ENCODE measurements around the gene DEPP1. TPM values are rescaled to one million over a fixed set of nuclear protein-coding genes. Genes with fewer than 3 reads are reported as not detected.
A peak's percentile ranks its signal among the peaks of the same experiment; 100 is the strongest.

The DEPP1 gene
- total and polyA plus RNA-seq, 2 experiments from 2014 or later: 0.37 to 1.3 TPM

GRCh38 chr10:44992070-44992731, 13.6 kb upstream of the DEPP1 start (continued):
- TF ChIP-seq REST (IDR thresholded peaks at IDR 0.05; ENCODE audit: unreplicated experiment): no peak
- TF ChIP-seq, protein P1, sequence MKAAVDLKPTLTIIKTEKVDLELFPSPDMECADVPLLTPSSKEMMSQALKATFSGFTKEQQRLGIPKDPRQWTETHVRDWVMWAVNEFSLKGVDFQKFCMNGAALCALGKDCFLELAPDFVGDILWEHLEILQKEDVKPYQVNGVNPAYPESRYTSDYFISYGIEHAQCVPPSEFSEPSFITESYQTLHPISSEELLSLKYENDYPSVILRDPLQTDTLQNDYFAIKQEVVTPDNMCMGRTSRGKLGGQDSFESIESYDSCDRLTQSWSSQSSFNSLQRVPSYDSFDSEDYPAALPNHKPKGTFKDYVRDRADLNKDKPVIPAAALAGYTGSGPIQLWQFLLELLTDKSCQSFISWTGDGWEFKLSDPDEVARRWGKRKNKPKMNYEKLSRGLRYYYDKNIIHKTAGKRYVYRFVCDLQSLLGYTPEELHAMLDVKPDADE (IDR thresholded peaks at IDR 0.05): no peak
- TF ChIP-seq EZH2 (IDR thresholded peaks at IDR 0.05; ENCODE audit: low read depth, unreplicated experiment): no peak
- no peak for TF ChIP-seq ZNF331 (CRISPR knock-in tag; IDR thresholded peaks at IDR 0.05; ENCODE audit: low read depth)
- TF ChIP-seq CREB1 (CRISPR knock-in tag; IDR thresholded peaks at IDR 0.05; ENCODE audit: low read depth): no peak

DNA sequence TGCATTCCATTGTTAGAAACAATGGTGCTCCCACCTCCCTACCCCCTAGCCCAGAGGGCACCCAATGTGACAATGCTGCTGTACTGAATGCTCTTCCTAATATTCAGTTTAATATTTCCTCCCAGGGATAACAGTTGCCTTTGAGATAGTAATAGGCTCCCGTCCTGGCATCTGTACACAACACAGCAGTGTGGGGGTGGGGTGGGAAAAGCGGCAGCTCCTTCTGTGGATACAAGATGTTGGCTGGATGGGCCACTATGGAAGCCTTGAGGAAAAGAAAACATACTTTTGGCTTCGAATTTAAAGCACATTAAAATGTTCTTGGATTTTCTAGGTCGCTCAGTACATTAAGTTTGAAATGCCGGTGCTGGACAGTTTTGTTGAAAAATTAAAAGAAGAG, 13.0 kb upstream of the DEPP1 start:
- no peak overlapping the region for H3K27ac ChIP-seq (ENCODE audit: low read depth)

More for the DNA sequence above, 13.0 kb upstream of the DEPP1 start:
- Histone ChIP-seq H3K9me2 (ENCODE audit: insufficient read depth) (no peaks in the 10 kb centered on the region), H3K79me2 (replicated peaks; ENCODE audit: insufficient read depth) (no peaks in the 10 kb centered on the region), H3K4me1 (ENCODE audit: insufficient read depth) (peaks cover 40% of the 10 kb centered on the region), H4K20me1 (replicated peaks; ENCODE audit: insufficient read depth) (no peaks in the 10 kb centered on the region; the same call in 1 of the 2 replicates), H3K4me3 (no peak overlapping the region), H2AFZ (no peak overlapping the region), H3K27me3 (ENCODE audit: insufficient read depth) (no peaks in the 10 kb centered on the region), H3K4me2 (peak overlapping the region; percentile 49), H3F3A (replicated peaks; ENCODE audit: low read depth) (0 out of 2 replicates have a peak, but pooled peaks cover 7% of the 10 kb centered on the region), H3K36me3 (ENCODE audit: insufficient read depth) (no peaks in the 10 kb centered on the region)
- ATAC-seq: no peak
- no peak for DNase-seq (ENCODE audit: low spot score)
- no peaks in the 10 kb centered on the region for H3K9me3 Mint-ChIP-seq
- H3K27me3 Mint-ChIP-seq (ENCODE audit: insufficient read depth, low read depth, poor library complexity): peaks cover 13% of the 10 kb centered on the region
- no peak overlapping the region for H3K27ac Mint-ChIP-seq
- no peak overlapping the region; the same call in 2 of the 3 replicates for H3K4me3 Mint-ChIP-seq
- peaks cover 65% of the 10 kb centered on the region for H3K4me1 Mint-ChIP-seq
- H3K36me3 Mint-ChIP-seq (ENCODE audit: low read depth): peaks cover 15% of the 10 kb centered on the region
- no peak for TF ChIP-seq EZH2 (IDR thresholded peaks at IDR 0.05; ENCODE audit: low read depth, unreplicated experiment)
- TF ChIP-seq CREB1 (CRISPR knock-in tag; IDR thresholded peaks at IDR 0.05; ENCODE audit: low read depth): no peak
- TF ChIP-seq EZH2phosphoT487 (IDR thresholded peaks at IDR 0.05; ENCODE audit: unreplicated experiment): no peak
- no peak for TF ChIP-seq STAT1 (IDR thresholded peaks at IDR 0.05; ENCODE audit: unreplicated experiment)
- no peak for TF ChIP-seq ZNF331 (CRISPR knock-in tag; IDR thresholded peaks at IDR 0.05; ENCODE audit: low read depth)
- no peak for TF ChIP-seq ZNF114 (CRISPR knock-in tag; IDR thresholded peaks at IDR 0.05)
- TF ChIP-seq, protein P1 (IDR thresholded peaks at IDR 0.05): no peak
- no peak for TF ChIP-seq REST (IDR thresholded peaks at IDR 0.05; ENCODE audit: unreplicated experiment)
- TF ChIP-seq, protein P2, sequence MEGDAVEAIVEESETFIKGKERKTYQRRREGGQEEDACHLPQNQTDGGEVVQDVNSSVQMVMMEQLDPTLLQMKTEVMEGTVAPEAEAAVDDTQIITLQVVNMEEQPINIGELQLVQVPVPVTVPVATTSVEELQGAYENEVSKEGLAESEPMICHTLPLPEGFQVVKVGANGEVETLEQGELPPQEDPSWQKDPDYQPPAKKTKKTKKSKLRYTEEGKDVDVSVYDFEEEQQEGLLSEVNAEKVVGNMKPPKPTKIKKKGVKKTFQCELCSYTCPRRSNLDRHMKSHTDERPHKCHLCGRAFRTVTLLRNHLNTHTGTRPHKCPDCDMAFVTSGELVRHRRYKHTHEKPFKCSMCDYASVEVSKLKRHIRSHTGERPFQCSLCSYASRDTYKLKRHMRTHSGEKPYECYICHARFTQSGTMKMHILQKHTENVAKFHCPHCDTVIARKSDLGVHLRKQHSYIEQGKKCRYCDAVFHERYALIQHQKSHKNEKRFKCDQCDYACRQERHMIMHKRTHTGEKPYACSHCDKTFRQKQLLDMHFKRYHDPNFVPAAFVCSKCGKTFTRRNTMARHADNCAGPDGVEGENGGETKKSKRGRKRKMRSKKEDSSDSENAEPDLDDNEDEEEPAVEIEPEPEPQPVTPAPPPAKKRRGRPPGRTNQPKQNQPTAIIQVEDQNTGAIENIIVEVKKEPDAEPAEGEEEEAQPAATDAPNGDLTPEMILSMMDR (conservative IDR thresholded peaks at IDR 0.05; ENCODE audit: low read depth in 2 of 2): no peak
- TF ChIP-seq POLR2AphosphoS5 (IDR thresholded peaks at IDR 0.05; ENCODE audit: low read depth): no peak
